Measurements from ENCODE around the gene YEATS2. TPM values are rescaled to one million over a fixed set of nuclear protein-coding genes. Genes with fewer than 3 reads are reported as not detected.

YEATS2 gene
- polyA plus RNA-seq, 3 donors = 4.2 to 33.0 (median 5.0) TPM

DNA sequence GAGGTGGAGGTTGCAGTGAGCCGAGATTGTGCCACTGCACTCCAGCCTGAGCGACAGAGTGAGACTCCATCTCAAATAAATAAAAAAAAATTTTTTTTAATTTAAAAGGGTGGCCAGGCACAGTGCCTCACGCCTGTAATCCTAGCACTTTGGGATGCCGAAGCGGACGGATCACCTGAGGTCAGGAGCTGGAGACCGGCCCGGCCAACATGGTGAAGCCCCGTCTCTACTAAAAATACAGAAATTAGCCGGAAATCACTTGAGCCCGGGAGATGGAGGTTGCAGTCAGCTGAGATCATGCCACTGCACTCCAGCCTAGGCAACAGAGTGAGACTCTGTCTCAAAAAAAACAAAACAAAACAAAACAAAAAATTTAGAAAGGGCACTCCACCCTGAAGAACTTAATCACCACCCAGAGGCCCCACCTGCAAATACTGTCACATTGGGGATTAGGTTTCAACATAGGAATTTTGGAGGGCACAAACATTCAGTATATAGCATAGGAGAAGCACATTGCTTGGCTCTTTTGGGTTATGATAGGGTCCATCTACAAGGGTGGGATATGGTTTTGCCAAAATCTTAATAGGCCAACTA lies 7.1 kb upstream of the YEATS2 start:
- TF ChIP-seq, protein P1, sequence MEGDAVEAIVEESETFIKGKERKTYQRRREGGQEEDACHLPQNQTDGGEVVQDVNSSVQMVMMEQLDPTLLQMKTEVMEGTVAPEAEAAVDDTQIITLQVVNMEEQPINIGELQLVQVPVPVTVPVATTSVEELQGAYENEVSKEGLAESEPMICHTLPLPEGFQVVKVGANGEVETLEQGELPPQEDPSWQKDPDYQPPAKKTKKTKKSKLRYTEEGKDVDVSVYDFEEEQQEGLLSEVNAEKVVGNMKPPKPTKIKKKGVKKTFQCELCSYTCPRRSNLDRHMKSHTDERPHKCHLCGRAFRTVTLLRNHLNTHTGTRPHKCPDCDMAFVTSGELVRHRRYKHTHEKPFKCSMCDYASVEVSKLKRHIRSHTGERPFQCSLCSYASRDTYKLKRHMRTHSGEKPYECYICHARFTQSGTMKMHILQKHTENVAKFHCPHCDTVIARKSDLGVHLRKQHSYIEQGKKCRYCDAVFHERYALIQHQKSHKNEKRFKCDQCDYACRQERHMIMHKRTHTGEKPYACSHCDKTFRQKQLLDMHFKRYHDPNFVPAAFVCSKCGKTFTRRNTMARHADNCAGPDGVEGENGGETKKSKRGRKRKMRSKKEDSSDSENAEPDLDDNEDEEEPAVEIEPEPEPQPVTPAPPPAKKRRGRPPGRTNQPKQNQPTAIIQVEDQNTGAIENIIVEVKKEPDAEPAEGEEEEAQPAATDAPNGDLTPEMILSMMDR (IDR thresholded peaks at IDR 0.05) = no peak
- Histone ChIP-seq H3K4me3 (replicated peaks in 1 of 3; ENCODE audit: low read depth in 2 of 3, low read length in 3 of 3) (no peak overlapping the region), H3K27me3 (ENCODE audit: control insufficient read depth in 2 of 2, insufficient read depth in 2 of 2, low read length in 2 of 2) (no peaks in the 10 kb centered on the region), H3K79me2 (ENCODE audit: insufficient read depth, low read length) (no peaks in the 10 kb centered on the region), H3K4me1 (ENCODE audit: control insufficient read depth in 1 of 2, insufficient read depth in 2 of 2, low read length in 2 of 2) (no peaks in the 10 kb centered on the region), H3K36me3 (replicated peaks in 1 of 2; ENCODE audit: control insufficient read depth in 1 of 2, insufficient read depth in 2 of 2, low read length in 2 of 2) (no peaks in the 10 kb centered on the region), H2AFZ (ENCODE audit: insufficient read depth, low read depth, low read length, poor library complexity, severe bottlenecking) (no peak overlapping the region), H3K9ac (ENCODE audit: insufficient read depth, low read length, poor library complexity, severe bottlenecking) (no peak overlapping the region), H3K4me2 (replicated peaks; ENCODE audit: extremely low read depth, low read length, poor library complexity, severe bottlenecking) (no peak overlapping the region), H3K27ac (ENCODE audit: low read depth in 1 of 2, low read length in 2 of 2) (no peak overlapping the region), H3K9me3 (replicated peaks in 1 of 2; ENCODE audit: control insufficient read depth in 1 of 2, insufficient read depth in 1 of 2, low read length in 2 of 2) (peaks cover 0 to 4% of the 10 kb centered on the region in 2 donors), H4K20me1 (ENCODE audit: insufficient read depth, low read length) (no peaks in the 10 kb centered on the region)
- peaks cover 0 to 4% (median 0%) of the 10 kb centered on the region in 3 donors for H3K27me3 Mint-ChIP-seq (ENCODE audit: low read depth in 3 of 3)
- intact Hi-C loops (cut with micrococcal nuclease) = no loop called here
- H3K27ac Mint-ChIP-seq = no peak overlapping the region
- H3K36me3 Mint-ChIP-seq = no peaks in the 10 kb centered on the region
- no peak overlapping the region for H3K4me3 Mint-ChIP-seq
- WGBS (ENCODE audit: insufficient coverage) = 95% methylated on average over 9 of the region's 11 CpGs
- H3K9me3 Mint-ChIP-seq = peaks cover 0 to 6% (median 0%) of the 10 kb centered on the region in 7 donors
- no peak for DNase-seq
- H3K4me1 Mint-ChIP-seq = peaks cover 2% of the 10 kb centered on the region

DNA sequence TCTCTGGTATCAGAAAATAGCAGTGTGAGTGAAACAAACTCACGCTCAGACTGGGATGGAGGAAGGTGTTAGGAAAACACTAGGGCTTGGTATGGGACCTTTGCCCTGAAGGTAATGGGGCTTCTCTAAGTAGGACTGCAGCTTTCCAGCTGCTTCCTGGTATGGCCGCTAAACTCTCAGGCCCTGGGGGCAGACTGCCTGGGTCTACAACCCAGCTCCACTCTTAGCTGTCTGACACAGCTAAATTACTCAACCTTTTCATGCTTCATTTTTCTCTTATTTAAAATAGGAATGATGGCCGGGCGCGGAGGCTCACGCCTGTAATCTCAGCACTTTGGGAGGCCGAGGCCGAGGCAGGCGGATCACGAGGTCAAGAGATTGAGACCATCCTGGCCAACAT lies 5.2 kb upstream of the YEATS2 start:
- Histone ChIP-seq H3K27ac (ENCODE audit: low read depth in 1 of 2, low read length in 2 of 2) (no peak overlapping the region), H3K9ac (ENCODE audit: insufficient read depth, low read length, poor library complexity, severe bottlenecking) (no peak overlapping the region), H3K36me3 (replicated peaks in 1 of 2; ENCODE audit: control insufficient read depth in 1 of 2, insufficient read depth in 2 of 2, low read length in 2 of 2) (no peaks in the 10 kb centered on the region), H3K27me3 (ENCODE audit: control insufficient read depth in 2 of 2, insufficient read depth in 2 of 2, low read length in 2 of 2) (no peaks in the 10 kb centered on the region), H2AFZ (ENCODE audit: insufficient read depth, low read depth, low read length, poor library complexity, severe bottlenecking) (no peak overlapping the region), H3K4me3 (replicated peaks in 1 of 3; ENCODE audit: low read depth in 2 of 3, low read length in 3 of 3) (no peak overlapping the region), H3K4me2 (replicated peaks; ENCODE audit: extremely low read depth, low read length, poor library complexity, severe bottlenecking) (no peak overlapping the region), H3K79me2 (ENCODE audit: insufficient read depth, low read length) (peaks cover 4% of the 10 kb centered on the region), H4K20me1 (ENCODE audit: insufficient read depth, low read length) (no peaks in the 10 kb centered on the region), H3K9me3 (replicated peaks in 1 of 2; ENCODE audit: control insufficient read depth in 1 of 2, insufficient read depth in 1 of 2, low read length in 2 of 2) (peaks cover 0 to 4% of the 10 kb centered on the region in 2 donors), H3K4me1 (ENCODE audit: control insufficient read depth in 1 of 2, insufficient read depth in 2 of 2, low read length in 2 of 2) (peaks cover 4 to 6% of the 10 kb centered on the region in 2 donors)
- Mint-ChIP-seq H3K36me3 (no peaks in the 10 kb centered on the region), H3K4me3 (no peak overlapping the region), H3K4me1 (peaks cover 7% of the 10 kb centered on the region), H3K27ac (no peak overlapping the region), H3K9me3 (peaks cover 0 to 6% (median 0%) of the 10 kb centered on the region in 7 donors), H3K27me3 (ENCODE audit: low read depth in 3 of 3) (peaks cover 0 to 3% (median 0%) of the 10 kb centered on the region in 3 donors)
- WGBS (ENCODE audit: insufficient coverage) = no CpG with 5 or more reads among the region's 10 CpGs
- TF ChIP-seq, protein P1 (IDR thresholded peaks at IDR 0.05) = no peak
- DNase-seq = no peak
- intact Hi-C loops (cut with micrococcal nuclease) = no loop called here
